Epithelial cell of proximal tubule (primary cell): ENCODE measurements around the gene PRSS1. TPM values are rescaled to one million over a fixed set of nuclear protein-coding genes. Genes with fewer than 3 reads are reported as not detected.
"Not testable (repeated sequence)": the region's sequence is repeated elsewhere in the genome, so short reads cannot be mapped to it uniquely, and the experiment has no call there.

ENCODE experiments used
- DNase-seq: peaks from one replicate; pipeline ENCODE4 v3.0.0-alpha.2; 2011; ENCODE audit warnings: low read depth
- H3K4me3 ChIP-seq: 2 replicates; pipeline ENCODE4 v1.5.1; 2011; ENCODE audit warnings: low read depth, mild to moderate bottlenecking, low read length
- CTCF ChIP-seq: conservative IDR thresholded peaks from 2 replicates; pipeline ENCODE4 v1.5.1; 2012; ENCODE audit warnings: low read depth, mild to moderate bottlenecking, low read length
- total RNA-seq: library from RNA; depleted of rRNA; stranded (reverse); fragments of >200 nt; gene quantifications from 2 replicates; pipeline ENCODE4 v1.2.3, GENCODE V29; 2015

Gene PRSS1
- total RNA-seq, 1 donor from 2014 or later, result not detected

- no peak for DNase-seq
- no peak for TF ChIP-seq CTCF
- H3K4me3 ChIP-seq, result no peak within 1 kb of the TSS
Measured at GRCh38 chr7:142770661-142771352, 21.5 kb downstream of the PRSS1 start, which contains the start of gene PRSS2. TSS of gene PRSS2 (plus strand) at chr7:142770970. CDS start at chr7:142770983, 13 bp downstream.

GRCh38 chr7:142771353-142771723 lies 22.1 kb downstream of the PRSS1 start:
- DNase-seq, result no peak
- TF ChIP-seq CTCF, result no peak
- H3K4me3 ChIP-seq, result no peak overlapping the region

- DNase-seq, result no peak
- H3K4me3 ChIP-seq, result no peak overlapping the region
- no peak for TF ChIP-seq CTCF
Measured at GRCh38 chr7:142772051-142772450, 22.8 kb downstream of the PRSS1 start.

- H3K4me3 ChIP-seq, result no peak overlapping the region
- no peak for DNase-seq
- no peak for TF ChIP-seq CTCF
Measured at GRCh38 chr7:142772673-142773072, 23.4 kb downstream of the PRSS1 start.

- no peak overlapping the region for H3K4me3 ChIP-seq
- DNase-seq, result no peak
- TF ChIP-seq CTCF, result no peak
Measured at GRCh38 chr7:142773230-142773629, 24.0 kb downstream of the PRSS1 start.

- no peak overlapping the region for H3K4me3 ChIP-seq
- no peak for TF ChIP-seq CTCF
- no peak for DNase-seq
Measured at GRCh38 chr7:142773937-142774744, 24.9 kb downstream of the PRSS1 start.

GRCh38 chr7:142774826-142775225 lies 25.6 kb downstream of the PRSS1 start:
- TF ChIP-seq CTCF, result no peak
- H3K4me3 ChIP-seq, result no peak overlapping the region
- no peak for DNase-seq

GRCh38 chr7:142775351-142776115 lies 26.3 kb downstream of the PRSS1 start:
- H3K4me3 ChIP-seq, DNase-seq: not testable (repeated sequence)
